GM18505 (cell line): Measurements from ENCODE around the gene BCAS4.
A peak's percentile ranks its signal among the peaks of the same experiment; 100 is the strongest.

Experiments used
- ATAC-seq: cut with Tn5 transposase; IDR thresholded peaks from one replicate; pipeline ENCODE4 v1.9.1; 2021; ENCODE audit not compliant: unreplicated experiment
- POLR2A ChIP-seq: IDR thresholded peaks from 4 replicates; pipeline ENCODE4 v1.6.1; 2011; ENCODE audit warnings: borderline replicate concordance; ENCODE audit not compliant: insufficient read depth, insufficient read length; ENCODE audit errors: extremely low read depth

BCAS4 gene

DNA sequence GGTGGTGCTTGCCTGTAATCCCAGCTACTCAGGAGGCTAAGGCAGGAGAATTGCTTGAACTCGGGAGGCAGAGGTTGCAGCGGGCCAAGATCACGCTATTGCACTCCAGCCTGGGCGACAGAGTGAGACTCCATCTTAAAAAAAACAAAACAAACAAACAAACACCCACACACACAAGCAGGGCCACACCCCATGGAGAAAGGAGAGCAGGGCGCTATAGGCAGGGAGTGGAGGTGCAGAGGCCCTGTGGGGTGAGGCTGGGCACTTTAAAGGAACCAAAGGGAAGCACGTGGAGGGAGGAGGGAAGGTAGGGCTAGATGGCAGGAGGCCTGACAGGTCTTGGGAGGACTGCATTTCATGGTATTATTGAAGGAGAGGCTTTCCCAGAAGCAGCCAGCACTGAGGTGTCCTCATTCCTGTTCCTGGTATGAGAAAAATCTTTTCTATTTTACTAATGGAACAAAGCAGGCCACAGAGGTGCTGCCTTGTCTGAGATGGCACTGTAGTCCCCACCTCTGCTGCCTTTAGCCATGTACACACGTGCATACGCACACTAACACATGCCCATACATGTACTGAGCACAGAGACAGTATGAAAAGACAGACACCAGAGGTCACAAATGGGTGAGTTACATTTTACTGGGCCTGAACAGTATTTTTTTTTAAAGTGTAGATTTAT lies 44.0 kb downstream of the BCAS4 start:
- TF ChIP-seq POLR2A: no peak
- ATAC-seq: no peak

DNA sequence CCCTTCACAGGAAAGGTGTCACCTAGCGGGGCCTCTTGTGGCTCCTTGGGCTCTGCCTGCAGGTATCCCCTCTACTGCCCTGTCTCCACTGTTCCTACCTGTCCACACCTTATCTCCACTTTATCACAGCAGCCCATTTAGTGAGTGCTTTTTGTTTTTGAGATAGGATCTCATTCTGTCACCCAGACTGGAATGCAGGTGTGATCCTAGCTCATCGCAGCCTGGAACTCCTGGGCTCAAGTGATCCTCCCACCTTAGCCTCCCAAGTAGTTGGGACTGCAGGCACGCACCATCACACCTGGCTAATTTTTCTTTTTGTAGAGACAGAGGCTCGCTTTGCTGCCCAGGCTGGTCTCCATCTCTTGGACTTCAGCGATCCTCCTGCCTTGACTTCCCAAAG lies 48.0 kb downstream of the BCAS4 start:
- TF ChIP-seq POLR2A: no peak
- no peak for ATAC-seq

DNA sequence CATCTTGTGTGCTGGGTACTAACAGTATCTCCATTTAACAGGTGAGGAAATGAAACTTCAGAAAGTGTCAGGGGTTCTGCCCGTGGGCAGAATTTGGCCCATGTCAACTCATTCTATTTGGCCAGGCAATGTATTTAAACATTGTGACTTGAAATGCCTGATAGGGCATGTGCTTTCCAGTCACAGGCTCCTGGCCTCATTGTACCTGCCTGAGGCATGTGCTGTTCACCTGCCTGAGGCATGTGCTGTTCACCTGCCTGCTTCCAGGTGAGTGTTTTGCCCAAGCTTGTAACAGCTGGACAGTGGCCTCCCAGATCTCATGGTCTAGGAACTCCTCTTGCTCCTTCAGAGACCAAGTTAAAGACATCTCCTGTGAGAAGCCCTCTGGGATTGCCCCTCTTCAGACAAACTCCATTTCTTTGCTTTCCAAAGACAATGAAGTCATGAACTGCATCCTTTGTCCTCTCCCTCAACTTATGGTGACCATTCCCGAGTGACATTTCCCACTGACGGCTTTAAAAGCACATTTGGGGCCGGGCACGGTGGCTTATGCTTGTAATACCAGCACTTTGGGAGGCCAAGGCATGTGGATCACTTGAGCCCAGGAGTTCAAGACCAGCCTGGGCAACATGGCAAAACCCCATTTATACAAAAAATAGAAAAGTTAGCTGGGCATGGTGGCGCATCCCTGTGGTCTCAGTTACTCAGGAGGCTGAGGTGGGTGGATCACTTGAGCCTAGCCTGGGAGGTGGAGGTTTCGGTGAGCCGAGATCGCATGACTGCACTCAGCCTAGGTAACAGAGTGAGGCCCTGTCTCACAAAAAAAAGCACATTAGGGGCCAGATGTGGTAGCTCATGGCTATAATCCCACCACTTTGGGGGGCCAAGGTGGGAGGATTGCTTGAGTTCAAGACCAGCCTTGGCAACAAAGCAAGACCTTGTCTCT lies 48.7 kb downstream of the BCAS4 start:
- TF ChIP-seq POLR2A: no peak
- no peak for ATAC-seq

DNA sequence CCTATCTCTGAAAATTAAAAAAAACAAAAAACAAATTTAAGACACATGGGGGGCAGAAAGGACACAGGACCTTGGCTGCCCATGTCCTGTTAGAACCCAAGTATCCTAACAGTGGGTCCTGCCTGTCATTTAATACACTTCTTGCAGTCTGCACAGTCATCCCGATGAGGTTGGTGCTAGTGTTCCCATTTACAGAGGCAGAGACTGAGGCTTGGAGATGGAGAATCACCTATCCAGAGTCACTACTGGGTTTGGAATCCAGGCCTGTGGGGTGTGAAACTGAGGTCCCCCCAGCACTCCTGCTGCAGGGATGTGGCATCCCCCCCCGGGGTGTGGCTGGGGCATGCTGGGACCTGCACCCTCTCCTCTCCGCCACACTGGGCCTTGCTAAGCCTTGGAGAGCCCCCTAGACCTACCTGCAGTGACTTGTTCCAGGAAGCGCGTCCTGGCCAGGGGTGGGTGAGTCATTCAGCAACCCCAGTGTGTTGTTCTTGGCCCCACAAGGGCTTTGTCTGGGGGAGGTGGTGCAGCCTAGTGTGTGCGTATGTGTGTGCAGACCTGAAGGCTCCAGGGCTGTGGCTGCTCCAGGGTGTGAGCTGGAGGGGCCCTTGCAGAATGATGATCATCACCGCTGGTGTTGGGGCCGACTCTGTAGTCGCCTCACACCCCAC lies 49.7 kb downstream of the BCAS4 start:
- peak; percentile 97 for ATAC-seq

DNA sequence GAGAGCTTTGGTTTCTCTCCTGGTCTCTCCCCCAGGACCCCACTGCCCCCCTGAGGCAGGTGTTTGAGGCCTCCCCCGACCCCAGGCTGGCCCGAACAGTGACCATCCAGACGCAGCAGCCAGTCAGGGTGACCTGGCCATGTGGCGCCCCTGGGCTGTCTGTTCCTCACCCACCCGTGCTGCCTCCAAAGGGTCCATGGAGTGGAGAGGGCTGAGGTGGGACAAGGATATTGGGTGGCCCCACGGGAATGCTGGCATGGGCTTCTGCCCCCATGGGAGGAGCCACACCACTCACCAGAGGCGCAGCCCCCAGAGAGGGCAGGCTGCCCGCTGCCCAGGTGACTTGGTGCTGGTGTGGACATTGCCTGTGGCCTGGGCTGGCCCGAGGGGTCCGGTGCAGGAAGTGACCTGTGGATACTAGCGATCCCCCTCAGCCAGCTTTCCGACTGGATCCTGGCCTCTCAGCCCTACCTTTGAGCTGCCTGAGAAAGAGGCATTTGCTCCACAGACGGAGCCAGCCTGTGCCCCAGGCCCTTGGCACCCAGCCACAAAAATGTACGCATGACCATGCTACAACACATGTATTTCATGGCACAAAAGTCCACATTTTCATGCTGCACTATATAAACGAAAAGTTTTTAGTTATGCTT lies 50.8 kb downstream of the BCAS4 start:
- ATAC-seq: no peak
- no peak for TF ChIP-seq POLR2A

More for the DNA sequence above, 49.7 kb downstream of the BCAS4 start:
- TF ChIP-seq POLR2A: peak; percentile 39

DNA sequence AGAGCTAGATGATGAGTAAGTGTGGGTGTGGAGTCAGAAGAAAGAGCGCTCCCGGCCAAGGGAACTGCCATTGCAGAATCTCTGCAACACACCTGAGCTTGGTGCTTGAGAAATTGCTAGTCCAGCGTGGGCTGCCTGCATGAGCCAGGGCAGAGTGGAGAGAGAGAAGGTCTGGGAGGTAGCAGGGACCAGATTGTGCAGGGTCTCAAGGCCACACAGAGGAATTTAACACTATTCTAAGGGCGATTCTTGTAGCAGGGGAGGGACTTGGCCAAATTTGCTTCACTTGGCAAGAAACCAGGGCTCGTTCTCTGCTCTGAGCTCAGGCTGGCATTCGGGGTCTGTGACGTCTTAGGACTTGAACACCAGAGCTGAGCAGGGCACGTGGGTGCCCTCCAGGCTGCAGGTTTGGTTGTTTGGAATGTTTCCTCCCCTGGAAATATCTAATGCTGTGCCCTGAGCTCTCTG lies 53.5 kb downstream of the BCAS4 start:
- TF ChIP-seq POLR2A: no peak
- no peak for ATAC-seq

DNA sequence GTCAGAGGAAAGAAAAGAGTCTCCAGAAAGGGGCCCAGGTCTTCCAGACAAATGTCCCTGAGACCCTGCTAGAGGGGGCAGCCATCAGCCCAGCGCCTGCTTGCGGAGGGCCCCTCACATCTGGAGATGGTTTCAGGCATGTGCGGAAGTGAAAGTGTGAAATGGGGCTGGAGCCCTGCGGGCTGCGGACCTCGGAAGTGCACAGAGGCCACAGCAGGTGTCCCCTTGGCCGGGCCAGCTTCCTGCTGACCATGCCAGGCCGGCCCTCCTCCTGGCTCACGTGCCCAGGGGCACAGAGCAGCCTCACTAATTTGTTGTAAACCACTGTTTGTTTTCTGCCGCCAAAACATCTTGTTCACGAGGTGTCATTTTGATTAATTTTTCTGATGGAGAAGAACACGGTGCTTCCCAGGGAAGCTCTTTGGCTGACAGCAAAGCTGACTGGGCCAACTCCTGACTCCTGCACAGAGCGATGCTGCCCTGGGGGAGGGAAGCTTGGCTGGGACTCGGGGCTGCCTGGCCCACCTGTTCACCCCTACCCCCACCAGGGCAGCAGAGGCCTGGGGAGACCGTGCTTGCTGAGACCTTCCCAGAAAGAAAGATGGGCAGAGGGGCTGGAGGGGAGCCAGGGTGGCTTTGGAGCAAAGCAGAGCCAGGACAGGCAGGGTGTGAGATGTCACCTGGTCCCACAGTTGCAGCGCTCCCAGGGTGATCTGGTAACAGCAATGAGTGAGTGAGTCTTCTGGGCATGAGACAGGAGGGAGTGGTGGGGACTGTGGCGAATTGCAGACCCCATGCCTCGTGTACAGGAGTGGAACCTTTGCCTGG lies 54.2 kb downstream of the BCAS4 start:
- TF ChIP-seq POLR2A: no peak
- no peak for ATAC-seq

DNA sequence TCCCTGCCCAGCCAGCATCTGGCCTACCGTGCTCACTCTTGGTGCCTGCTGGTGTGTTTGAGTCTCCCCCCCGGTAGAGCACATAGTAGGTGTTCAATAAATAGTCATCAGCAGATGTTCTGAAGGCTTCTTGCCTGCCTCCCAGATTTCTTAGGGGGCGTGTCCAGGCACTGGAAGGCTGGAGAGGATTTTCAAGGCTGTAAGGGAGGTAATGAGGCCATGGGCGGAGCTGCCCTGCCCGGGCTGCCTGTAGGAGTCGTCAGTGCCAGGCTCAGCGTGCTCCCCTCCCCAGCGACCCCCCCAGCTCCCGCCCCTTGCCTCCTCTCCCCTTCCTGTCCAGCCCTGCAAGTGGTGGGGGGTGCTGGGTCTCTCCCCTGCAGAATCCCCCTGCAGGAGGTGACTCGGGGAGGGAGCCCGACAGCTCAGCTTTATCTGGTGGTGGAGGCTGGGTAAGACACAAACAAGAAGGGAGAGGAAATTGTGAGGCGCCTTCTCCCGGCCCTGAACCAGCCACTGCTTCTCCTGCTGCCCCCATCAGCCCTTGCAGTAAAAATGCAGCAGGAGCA lies 55.9 kb downstream of the BCAS4 start:
- no peak for ATAC-seq
- TF ChIP-seq POLR2A: no peak

DNA sequence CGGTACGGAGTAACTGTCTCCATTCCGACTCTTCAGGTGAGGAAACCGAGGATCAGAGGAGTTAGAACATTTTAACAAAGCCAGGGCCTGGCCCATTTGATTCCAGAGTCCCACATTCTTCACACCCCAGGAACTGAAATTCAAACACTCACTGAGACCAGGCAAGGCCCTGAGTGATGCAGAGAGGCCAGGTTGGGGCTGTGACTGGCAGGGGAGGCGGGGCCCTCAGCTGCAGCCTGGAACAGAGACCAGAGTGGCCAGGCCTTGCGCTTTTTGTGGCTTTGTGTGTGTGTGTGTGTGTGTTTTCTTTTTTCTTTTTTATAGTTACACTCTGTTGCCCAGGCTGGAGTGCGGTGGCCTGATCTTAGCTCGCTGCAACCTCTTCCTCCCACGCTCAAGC lies 57.2 kb downstream of the BCAS4 start:
- ATAC-seq: no peak
- TF ChIP-seq POLR2A: no peak

DNA sequence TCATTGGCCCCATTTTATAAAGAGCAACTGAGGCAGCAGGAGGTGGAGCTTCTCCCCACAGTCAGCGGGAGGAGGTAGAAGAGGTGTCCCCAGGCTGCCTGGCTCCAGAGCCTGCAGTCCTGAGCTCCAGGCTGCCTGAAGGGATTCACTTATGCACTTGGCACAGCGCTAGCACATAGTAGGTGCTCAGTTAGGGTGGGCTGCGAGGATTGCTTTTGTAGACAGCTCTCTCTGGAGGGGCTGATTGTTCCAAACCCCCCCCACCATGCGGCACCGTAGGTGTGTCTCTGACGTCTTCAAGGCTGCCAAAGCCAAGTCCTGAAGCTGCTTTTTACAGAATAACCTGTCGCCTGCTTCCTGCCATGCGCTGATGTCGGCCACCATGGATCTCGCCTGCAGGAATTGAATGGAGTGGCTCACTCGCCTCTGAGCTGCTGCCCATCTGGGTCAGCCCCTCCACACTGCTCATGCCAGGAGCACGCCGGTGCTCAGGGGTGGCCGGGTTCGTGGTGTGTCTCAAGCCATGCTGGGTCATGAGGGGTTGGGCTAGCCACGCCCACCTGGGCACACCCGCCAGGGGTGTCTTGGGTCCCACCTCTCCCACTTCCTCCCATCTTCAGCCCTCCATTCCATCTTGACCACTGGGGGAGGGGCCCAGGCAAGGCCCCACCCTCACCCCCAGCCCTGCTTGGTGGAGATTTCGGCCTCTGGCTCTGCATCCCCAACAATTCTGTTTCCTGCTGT lies 59.8 kb downstream of the BCAS4 start:
- no peak for TF ChIP-seq POLR2A
- no peak for ATAC-seq
